Hippocampal formation (tissue), 2 donors: ENCODE measurements around the gene DNAJB13.

Experiments
- DNase-seq, 2 donors: peaks; one replicate each; lab custom pipeline; 2025; lab: John Stamatoyannopoulos, UW

DNAJB13 gene

DNA sequence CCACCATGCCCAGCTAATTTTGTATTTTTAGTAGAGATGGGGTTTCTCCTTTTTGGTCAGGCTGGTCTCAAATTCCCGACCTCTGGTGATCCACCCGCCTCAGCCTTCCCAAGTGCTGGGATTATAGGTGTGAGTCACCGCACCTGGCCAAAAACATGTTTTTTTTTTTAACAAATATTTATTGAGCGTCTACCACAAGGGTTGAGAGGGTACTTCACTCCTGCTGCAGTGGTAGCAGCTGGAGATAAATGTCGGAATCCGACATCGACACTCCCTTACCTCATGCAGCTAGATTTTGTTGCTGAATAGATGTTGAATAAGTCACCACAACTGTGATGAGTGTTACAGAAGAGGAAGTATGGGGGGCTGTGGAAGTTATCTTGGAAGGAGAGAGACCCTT is 971 bp downstream of the DNAJB13 start:
- no peak for DNase-seq

GRCh38 chr11:73956876-73957653 is 6.2 kb downstream of the DNAJB13 start:
- no peak for DNase-seq

- no peak for DNase-seq
Observed at GRCh38 chr11:73957654-73958361, 7.0 kb downstream of the DNAJB13 start.

- DNase-seq: no peak
Observed at GRCh38 chr11:73958521-73959141, 7.8 kb downstream of the DNAJB13 start.

GRCh38 chr11:73961321-73961720 is 10.5 kb downstream of the DNAJB13 start:
- DNase-seq: no peak

DNA sequence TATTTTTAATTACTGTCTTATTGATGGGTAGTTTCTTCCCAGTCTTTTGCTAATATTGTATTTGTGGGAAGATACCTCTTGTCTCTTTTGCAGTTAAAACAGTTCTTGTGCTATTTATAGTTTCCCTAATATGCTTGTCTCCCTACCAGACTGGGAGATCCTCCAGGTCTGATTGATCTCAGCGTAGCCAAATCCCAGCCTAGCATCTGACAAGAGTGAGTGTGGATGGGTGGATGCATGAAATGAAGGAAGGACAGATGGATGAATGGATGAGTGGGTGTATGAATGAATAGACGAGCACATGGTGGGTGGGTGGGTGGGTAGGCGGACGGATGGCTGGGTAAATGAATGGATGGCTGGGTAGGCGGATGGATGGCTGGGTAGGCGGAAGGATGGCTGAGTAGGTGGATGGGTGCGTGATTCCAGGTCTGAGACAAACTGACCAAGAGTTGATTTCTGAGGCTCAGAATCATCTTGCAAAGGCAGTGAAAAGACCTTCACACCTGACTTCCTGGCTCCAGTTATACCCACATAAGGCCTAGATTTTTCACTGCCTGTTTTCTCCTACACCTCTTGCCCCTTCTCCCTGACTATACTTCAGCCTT is 11.4 kb downstream of the DNAJB13 start:
- no peak for DNase-seq

GRCh38 chr11:73963861-73964260 is 13.0 kb downstream of the DNAJB13 start:
- DNase-seq: no peak

GRCh38 chr11:73965076-73965763 is 14.4 kb downstream of the DNAJB13 start:
- DNase-seq: no peak

DNA sequence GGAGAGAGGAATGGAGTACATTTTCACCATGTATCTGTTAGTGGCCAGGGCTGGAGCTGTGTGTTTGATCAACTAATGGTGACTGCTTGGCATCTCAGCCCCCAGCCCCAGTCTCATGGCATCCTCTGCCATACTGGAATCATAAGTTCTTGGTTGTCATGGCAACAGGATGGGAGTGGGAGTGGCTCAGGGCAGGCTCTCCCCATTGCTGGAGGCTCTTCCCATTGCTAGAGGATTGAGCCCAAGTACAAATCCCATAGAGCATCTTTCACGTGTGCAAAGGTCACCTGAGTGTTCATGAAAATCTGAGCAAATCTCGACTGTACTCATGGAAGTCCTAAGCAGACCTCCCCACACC is 14.9 kb downstream of the DNAJB13 start:
- no peak for DNase-seq

DNA sequence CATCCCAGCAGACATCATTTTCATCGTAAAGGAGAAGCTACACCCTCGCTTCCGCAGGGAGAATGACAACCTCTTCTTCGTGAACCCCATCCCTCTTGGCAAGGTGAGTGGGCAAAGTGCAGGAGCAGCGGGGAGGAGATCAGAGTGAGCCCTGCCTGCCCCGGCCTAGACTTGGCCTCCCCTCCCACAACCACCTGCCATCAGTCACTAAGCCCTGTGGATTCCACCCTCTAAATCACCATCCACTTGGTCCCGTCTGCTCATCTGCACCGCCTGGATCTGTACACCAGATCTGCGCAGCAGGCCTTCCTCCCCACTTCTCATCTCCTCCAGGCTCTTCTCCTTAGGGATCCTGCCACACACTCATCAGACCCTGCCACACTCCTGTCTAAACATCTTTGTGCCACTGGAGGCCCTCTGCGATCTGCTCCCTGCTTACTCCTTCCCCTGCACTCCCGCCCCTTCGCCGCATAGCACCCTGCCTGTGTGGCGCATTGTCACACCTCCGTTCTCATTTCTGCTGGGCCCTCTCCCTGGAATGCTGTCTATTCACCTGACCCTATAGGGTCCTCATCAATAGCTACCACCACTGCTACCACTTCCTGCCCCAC is 17.6 kb downstream of the DNAJB13 start:
- no peak for DNase-seq

- DNase-seq: no peak
Observed at GRCh38 chr11:73969091-73969490, 18.3 kb downstream of the DNAJB13 start.

DNA sequence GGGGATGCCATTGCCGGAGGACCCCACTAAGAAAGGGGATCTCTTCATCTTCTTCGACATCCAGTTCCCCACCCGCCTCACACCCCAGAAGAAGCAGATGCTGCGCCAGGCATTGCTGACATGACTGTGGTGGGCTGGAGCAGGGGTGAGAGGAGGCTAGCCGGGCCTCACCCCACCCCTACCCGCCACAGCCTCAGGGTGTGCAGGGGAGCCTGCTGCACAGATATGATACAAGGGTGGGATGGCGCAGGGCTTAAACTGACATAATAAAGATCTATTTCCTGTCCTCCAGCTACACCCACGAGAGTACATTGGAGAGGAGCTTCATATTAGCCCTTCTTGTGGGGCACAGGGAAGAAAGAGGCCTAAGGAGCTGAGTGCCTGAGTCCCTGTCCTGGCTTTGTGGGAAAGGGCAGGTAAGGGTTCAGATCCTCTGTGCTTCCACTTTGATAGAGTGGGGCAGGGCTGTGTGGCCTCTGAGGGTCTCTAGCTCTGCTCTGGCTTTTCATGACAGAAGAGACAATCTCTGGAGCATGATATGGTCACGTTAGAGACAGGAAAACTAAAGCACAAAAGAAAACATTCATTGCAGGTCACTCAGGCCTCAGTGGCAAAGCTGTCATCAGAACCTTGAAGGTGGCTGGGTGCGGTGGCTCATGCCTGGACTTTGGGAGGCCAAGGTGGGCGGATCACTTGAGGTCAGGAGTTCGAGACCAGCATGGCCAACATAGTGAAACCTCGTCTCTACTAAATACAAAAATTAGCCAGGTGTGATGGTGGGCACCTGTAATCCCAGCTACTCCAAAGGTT is 19.4 kb downstream of the DNAJB13 start:
- DNase-seq: no peak

DNA sequence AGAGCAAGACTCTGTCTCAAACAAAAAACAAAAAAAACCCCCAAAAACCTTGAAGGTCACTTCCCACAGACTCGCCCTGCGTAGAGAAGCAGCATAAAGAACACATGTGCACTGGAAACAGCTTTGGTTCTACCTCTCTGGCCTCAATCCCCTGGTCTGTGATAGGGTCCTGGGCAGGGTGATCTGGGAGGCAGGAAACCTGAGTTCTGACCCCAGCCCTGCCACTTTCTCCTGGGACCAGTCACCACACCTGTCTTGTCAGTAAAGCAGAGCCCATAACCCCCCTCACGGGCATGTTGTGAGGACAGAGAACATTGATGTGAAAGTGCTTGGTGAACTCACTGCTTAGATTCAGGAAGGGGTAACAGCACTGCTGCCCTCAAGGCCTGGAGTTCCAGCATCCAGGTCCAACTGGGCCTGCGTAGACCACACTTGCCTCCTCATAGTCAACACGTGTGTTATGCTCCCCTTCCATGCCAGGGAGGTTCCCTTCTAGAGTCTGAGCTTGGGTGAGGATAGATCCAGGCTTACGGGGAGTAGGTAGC is 20.4 kb downstream of the DNAJB13 start:
- no peak for DNase-seq

- DNase-seq: no peak
Observed at GRCh38 chr11:73972187-73972586, 21.4 kb downstream of the DNAJB13 start.

DNA sequence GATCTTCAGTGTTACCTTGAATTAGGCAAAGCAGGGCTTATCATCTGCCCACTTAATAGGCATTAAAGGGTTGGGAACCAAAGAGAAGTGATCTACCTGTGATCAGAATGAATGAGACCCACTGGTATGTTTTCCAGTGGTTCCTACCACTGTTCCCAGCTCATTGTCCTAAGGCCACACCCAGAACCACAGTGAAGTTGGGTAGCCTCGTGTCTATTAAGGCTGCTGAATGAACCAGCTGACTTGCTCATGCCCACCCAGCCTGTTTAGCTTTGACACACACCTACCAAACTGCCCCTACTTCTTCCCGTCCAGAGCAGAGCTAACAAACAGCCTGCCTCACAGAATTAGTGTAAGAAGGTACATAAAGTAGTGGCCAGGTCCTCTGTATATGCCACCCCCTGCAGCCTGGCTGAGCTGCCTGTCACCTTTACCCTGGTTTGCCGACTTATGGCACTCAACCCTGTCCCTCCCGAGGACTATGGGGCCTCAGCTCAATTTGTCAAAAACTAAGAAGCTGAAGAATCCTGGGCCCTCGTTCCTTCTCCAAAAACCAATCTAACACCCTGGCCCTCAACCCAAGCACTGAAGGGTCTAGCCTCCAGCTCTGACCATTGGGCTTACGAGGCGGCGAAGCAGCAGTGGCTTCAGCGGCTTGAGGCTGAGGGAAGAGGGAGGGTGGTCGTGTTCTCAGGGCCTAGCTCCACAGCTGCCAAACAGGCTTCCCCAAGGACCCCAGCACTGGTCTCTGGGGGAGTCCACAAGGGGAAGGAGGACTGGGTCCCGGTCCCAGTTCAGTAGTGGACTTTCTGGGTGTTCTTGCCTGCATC is 22.0 kb downstream of the DNAJB13 start:
- no peak for DNase-seq

GRCh38 chr11:73974604-73975478 is 24.0 kb downstream of the DNAJB13 start:
- no peak for DNase-seq

- no peak for DNase-seq
Observed at GRCh38 chr11:73975479-73975757, 24.6 kb downstream of the DNAJB13 start.

- DNase-seq: no peak
Observed at GRCh38 chr11:73976451-73977151, 25.8 kb downstream of the DNAJB13 start.
